T-helper 22 cell (primary cell): ENCODE measurements around the gene GAA.
A peak's percentile ranks its signal among the peaks of the same experiment; 100 is the strongest.

Experiments used
- DNase-seq: peaks from one replicate; pipeline ENCODE4 v3.0.0-alpha.2; 2020; ENCODE audit warnings: low read depth

GAA gene

DNA sequence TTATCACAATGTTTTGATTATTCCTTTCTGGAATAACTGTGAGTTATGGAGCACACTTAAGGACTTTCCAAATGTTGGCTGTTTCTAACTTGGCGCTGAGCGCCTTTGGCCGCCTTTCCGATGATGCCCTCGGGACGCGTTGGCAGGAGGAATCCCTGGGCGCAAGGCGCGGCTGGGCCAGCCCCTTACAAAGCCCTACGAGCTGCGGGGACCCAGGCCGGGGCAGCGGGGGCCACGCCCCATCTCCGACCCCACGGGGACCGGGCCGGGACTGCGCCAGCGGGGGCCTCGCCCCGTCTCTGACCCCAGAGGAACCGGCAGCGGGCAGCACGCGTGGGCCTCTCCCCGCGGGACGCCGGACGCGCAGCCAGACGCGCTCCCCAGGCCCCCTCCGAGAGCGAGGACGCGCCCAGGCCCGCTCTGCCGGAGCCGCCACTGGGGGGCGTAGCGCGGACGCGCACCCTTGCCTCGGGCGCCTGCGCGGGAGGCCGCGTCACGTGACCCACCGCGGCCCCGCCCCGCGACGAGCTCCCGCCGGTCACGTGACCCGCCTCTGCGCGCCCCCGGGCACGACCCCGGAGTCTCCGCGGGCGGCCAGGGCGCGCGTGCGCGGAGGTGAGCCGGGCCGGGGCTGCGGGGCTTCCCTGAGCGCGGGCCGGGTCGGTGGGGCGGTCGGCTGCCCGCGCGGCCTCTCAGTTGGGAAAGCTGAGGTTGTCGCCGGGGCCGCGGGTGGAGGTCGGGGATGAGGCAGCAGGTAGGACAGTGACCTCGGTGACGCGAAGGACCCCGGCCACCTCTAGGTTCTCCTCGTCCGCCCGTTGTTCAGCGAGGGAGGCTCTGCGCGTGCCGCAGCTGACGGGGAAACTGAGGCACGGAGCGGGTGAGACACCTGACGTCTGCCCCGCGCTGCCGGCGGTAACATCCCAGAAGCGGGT lies at the start of gene GAA:
GAA (plus strand) TSS at position 571 of the 935 bp plus-strand sequence. CDS start 3,006 bp downstream, outside the sequence.
- peak; percentile 78 for DNase-seq

DNA sequence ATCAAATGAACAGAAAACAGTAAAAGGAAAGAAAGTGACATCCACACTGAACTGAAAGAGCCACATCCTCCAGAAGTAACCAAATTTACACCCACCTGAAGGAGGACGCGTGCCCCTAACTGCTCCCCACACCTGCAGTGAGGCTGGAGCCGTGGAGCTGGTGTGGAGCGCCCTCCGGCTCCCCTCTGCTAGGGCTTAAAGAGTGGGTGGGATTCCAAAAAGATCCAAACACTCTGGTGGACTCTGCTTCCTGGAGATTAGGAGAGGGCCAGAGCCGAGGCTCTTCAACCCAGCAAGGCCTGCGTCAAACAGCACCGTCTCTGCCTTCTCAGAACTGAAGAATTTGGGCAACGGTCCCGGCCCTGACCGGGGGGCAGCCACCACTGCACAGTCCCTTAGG lies 49.7 kb upstream of the GAA start:
- no peak for DNase-seq

DNA sequence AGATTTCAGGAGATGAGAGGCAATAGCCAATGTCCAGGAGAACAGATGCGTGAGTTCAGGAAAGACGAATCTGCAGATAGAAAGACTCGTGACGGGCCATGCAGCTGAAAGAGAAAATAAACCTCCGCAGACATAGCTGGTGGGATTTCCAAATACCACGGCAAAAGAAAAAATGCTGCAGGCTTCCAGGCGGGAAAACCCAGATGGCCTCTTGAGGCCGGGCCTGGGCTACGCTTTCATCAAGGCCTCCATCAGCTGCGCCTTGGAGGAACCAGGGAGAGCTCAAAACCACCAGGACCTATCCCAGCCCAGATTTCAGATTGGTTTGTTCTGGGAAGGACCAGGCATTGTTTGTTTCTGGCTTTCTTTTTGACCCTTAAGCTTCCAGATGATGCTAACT lies 48.3 kb upstream of the GAA start:
- no peak for DNase-seq

- DNase-seq: no peak
Measured at GRCh38 chr17:80055597-80055996, 45.8 kb upstream of the GAA start.

- no peak for DNase-seq
Measured at GRCh38 chr17:80058311-80058955, 42.9 kb upstream of the GAA start.

GRCh38 chr17:80060644-80061043 lies 40.7 kb upstream of the GAA start:
- DNase-seq: no peak

- no peak for DNase-seq
Measured at GRCh38 chr17:80061421-80061820, 40.0 kb upstream of the GAA start.

DNA sequence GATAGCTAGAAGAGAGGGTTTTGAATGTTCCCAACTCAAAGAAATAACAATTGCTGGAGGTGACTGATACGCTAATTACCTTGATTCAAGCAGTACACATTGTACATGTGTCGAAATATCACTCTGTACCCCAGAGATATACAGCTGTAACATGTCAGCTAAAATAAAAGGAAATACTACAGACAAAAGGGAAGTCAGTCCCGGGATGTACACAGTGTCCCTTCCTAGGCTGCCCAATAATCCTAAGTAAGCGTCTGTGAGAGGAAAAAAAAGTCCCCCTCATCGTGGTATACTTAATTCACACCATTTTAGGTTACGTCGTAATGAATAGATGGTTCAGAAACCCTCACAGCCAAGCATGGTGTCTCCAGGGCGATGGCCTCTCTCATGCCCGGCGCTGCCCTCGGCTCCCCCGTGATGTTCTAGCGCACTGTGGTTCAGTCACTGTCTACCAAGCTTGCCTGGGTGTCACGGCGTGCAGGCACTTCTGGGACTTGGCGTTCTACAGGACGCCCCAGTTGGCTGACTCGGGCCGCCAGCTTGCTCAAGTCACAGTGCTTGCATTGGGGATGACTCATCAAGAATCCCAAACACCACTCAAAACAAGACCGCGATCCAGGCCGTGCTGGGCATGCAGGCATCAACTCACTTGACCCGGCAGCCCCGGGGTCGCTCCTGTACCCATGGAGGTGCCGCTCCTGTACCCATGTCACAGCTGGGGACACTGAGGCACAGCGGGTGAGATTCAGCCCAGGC lies 37.4 kb upstream of the GAA start:
- DNase-seq: no peak

DNA sequence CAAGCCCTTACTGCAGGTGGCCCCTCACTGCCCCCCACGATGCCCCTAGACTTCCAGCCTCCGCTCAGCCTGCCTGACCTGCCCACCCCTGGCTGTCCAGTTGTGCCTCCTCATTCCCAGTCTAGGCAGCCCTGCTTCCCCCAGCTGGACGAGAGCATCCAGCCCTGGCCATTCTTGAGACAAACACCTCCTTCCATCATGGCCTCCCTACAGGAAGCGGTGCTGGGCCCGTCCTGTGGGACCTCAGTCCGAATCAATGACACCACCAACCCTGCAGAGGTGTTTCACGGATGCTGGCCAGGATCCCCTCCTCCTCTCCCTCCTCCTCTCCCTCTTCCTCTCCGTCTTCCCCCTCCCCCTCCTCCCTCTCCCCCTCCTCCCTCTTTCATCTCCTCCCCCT lies 36.7 kb upstream of the GAA start:
- no peak for DNase-seq

DNA sequence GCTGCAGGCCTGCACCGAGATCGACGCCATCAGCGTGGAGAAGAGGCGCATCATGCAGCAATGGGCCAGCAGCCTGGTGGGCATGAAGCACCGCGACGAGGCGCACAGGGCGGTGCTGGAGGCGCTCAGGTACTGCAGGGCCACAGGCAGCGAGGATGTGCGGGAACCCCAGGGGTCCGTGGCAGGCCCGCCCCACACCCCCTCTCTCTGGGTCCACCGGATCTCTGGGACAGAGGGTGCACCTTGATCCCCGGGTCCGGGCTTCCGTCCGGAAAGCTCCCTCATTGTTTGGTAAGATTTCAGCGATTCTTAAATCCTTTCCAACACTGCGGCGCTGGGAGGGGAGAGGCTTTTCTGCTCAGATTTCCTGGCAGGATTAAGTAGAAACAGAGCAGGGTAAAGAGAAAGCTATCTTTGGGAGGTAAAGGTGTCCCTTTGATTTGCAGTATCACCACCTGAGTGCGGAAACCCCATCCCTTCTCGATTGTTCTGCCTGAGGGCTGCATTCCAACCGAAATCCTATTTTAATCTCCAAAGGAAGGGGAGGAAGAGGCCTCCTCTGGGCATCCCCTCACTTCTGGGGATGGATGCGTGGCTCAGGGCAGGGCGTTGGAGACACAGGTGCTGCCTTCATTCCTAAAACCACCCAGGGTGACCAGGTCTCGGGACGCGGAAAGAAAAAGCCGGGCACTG lies 35.8 kb upstream of the GAA start:
- DNase-seq: no peak

DNA sequence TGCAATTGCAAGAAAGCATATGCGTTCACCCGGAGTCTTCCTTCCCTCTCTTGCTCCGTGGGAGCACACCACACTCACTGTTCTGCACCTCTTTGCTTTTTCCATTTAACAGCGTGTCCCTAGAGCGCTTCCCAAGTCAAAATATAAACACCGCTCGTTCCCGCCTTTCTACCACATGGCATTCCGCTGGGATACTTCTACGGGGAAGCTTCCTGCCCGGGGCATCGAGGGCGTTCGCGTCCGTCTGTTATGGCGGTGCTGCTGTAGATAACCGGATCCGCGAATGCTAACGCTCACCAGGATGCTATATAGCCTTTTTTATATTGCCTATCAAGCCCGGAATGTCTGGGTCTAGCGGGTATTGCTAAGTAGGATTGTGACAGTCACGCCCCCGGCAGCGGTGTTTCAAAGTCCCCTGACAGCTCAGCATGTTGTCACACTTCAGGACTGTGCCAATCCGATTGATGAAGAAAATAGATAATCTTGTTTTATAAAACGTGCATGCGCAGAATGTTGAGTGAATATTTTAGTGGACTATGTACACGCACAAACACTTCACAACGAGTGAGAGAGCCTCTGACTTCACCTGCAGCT lies 33.9 kb upstream of the GAA start:
- DNase-seq: no peak

- DNase-seq: no peak
Measured at GRCh38 chr17:80068301-80069222, 32.8 kb upstream of the GAA start.

DNA sequence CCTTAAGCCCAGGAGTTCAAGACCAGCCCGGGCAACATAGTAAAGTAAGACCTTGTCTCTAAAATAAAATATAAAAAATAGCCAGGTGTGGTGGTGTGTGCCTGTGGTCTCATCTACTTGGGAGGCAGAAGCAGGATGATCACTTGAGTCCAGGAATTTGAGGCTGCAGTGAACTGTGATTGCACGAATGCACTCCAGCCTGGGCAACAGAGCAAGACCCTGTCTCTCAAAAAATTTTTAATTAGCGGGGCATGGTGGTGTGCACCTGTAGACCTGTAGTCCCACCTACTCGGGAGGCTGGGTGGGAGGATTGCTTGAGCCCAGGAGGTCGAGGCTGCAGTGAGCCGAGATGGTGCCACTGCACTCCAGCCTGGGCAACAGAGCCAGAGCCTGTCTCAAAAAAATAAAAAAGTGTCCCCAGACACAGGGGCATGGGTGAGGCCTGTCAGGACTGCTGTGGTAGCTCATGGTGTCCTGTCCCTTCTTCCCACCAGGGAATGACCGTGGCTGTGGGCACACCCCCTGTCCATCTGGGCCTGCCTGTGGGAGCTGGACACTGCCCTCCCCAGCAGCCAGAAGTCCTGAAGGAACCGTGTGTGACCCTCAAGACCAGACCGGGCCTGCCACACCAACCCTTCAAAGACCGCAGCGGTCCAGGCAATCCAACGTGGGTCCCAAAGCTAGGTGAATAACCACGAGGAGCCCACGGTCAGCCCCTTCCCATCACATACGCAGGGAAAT lies 30.8 kb upstream of the GAA start:
- DNase-seq: no peak

GRCh38 chr17:80071116-80071841 lies 30.1 kb upstream of the GAA start:
- no peak for DNase-seq

- no peak for DNase-seq
Measured at GRCh38 chr17:80072410-80072809, 29.0 kb upstream of the GAA start.

DNA sequence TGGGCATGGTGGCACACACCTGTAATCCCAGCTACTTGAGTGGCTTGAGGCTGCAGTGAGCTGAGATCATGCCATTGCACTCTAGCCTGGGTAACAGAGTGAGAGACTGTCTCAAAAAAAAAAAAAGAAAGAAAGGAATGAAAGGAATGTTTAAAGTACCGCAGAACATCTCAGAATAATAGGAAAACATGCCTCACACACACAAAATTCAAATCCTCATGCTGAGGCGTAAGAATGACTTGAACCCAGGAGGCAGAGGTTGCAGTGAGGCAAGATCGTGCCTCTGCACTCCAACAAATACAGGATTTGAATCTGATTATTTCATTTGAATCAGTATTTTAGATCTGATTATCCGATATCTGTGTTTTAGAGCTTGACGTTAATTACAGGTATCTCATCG lies 21.3 kb upstream of the GAA start:
- no peak for DNase-seq

DNA sequence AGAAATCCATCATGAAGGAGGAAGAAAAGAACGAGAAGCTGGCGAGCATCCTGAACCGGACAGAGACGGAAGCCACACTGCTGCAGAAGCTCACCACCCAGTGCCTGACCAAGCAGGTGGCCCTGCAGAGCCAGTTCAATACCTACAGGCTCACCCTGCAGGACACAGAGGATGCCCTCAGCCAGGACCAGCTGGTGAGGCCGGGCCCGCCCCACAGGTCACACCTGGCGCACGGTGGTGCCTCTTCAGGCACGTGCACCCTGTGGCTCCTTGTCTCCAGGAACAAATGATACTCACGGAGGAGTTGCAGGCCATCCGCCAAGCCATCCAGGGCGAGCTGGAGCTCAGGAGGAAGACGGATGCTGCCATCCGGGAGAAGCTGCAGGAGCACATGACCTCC lies 19.8 kb upstream of the GAA start:
- DNase-seq: no peak

DNA sequence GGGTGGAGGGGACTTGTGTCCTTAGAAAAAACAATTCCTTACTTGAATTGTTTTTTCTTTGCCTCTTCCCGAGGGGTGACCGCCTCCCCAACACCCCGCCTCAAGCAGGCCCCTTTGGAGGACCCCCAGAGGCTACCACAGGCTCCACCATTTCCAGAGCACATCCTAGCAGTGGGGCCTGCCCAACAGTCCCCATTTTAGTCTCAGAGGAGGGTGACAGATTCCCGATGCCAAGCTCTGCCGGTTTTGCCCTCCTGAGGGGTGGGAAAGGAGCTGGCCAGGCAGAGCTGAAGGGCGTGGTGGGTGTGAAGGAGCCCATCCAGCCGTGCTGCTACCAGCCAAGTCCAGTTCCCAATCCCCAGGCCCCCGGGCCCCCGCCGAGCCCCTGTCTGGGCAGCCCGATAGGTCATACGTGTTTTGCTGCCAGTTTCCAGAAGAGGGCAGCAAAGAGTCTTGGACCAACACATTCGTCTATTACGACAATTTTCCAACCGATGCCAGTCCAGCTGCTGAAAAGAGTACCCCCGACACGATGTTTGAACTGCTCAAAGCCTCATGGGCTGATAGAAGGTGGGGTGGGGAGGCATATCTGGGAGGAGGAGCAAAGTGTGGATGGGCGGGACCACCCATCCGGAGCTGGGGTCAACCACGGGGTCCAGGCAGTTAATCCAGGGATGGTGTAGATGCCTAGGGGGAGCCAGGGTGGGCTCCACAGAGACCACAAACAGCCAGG lies 18.8 kb upstream of the GAA start:
- DNase-seq: peak; percentile 13
